GM12878 (cell line): Measurements from ENCODE around the gene UBE3B. TPM values are rescaled to one million over a fixed set of nuclear protein-coding genes. Genes with fewer than 3 reads are reported as not detected.

Experiments
- ATAC-seq: fragments of 200-7000 bp; cut with Tn5 transposase; 3 replicates; pipeline ENCODE4 v1.9.1; 2020; ENCODE audit warnings: mild to moderate bottlenecking, moderate library complexity
- BruUV-seq: library from RNA; stranded (reverse); fragments of 400-500 nt; replicated peaks from 2 replicates; lab custom pipeline; 2021; lab: Mats Ljungman, UMichigan
- CTCF ChIA-PET: fragments of 300-600 bp; sonication (Branson Sonifier 250); formaldehyde crosslinking; extraction: SDS; loops from one replicate; lab custom pipeline; 2021; ENCODE audit warnings: inconsistent platforms; lab: Yijun Ruan, JAX
- POLR2A ChIA-PET: fragments of 350-600 bp; formaldehyde crosslinking; extraction: SDS; loops from one replicate; lab custom pipeline; 2021; ENCODE audit warnings: inconsistent platforms; lab: Charles Lee
- RAD21 ChIA-PET: fragments of 300-600 bp; sonication (Branson Sonifier 250); formaldehyde crosslinking; loops from one replicate; lab custom pipeline; 2023; ENCODE audit warnings: antibody characterized with exemption; ENCODE audit not compliant: unreplicated experiment; lab: Charles Lee
- SMC1A ChIA-PET: fragments of 300-600 bp; sonication (Branson Sonifier 250); formaldehyde crosslinking; loops from one replicate; lab custom pipeline; 2023; ENCODE audit not compliant: unreplicated experiment, uncharacterized antibody; lab: Charles Lee
- DNase-seq: peaks from one replicate; pipeline ENCODE4 v3.0.0-alpha.2; 2011; ENCODE audit warnings: low read depth, low spot score
- FAIRE-seq: peaks from 3 replicates; lab custom pipeline; 2011; peaks lifted over from hg19 to GRCh38; lab: Jason Lieb, UNC
- H2AFZ ChIP-seq: 2 replicates; pipeline ENCODE4 v1.6.0; 2011; ENCODE audit warnings: low read depth, low read length, control low read depth; ENCODE audit not compliant: control insufficient read depth
- H3K27ac ChIP-seq: 2 replicates; pipeline ENCODE4 v1.5.1; 2011; ENCODE audit warnings: control low read depth; ENCODE audit not compliant: control insufficient read depth, insufficient read depth
- H3K27me3 ChIP-seq, 2 experiments: replicated peaks in 1 of 2; 2 replicates each; pipeline versions ENCODE4 v1.6.0 to v1.6.1; 2011; ENCODE audit warnings: low read length in 1 of 2; ENCODE audit not compliant: control insufficient read depth in 2 of 2, insufficient read depth in 2 of 2
- H3K36me3 ChIP-seq, 2 experiments: 2 replicates each; pipeline ENCODE4 v1.5.1; 2011; ENCODE audit warnings: low read length in 1 of 2; ENCODE audit not compliant: control insufficient read depth in 2 of 2, insufficient read depth in 2 of 2
- H3K4me1 ChIP-seq: 2 replicates; pipeline ENCODE4 v1.6.1; 2011; ENCODE audit warnings: mild to moderate bottlenecking, low read length, moderate library complexity, mixed read lengths; ENCODE audit not compliant: control insufficient read depth, insufficient read depth
- H3K4me2 ChIP-seq: 2 replicates; pipeline ENCODE4 v1.6.0; 2011; ENCODE audit warnings: control low read depth; ENCODE audit not compliant: control insufficient read depth, insufficient read depth
- H3K4me3 ChIP-seq: fragments of 200-600 bp; sonication (generic); 2 replicates; pipeline ENCODE4 v1.5.1; 2016
- H3K79me2 ChIP-seq: 2 replicates; pipeline ENCODE4 v1.6.0; 2011; ENCODE audit warnings: low read length; ENCODE audit not compliant: control insufficient read depth, insufficient read depth
- H3K9ac ChIP-seq: 2 replicates; pipeline ENCODE4 v1.8.0; 2011; ENCODE audit warnings: low read length, control low read depth, mixed read lengths; ENCODE audit not compliant: control insufficient read depth, insufficient read depth
- H3K9me3 ChIP-seq: replicated peaks from 3 replicates; pipeline ENCODE4 v1.5.1; 2011; ENCODE audit warnings: mild to moderate bottlenecking, low read length; ENCODE audit not compliant: control insufficient read depth, insufficient read depth
- H4K20me1 ChIP-seq: 2 replicates; pipeline ENCODE4 v1.6.0; 2011; ENCODE audit not compliant: control insufficient read depth, insufficient read depth
- BCL11A ChIP-seq: IDR thresholded peaks from 2 replicates; pipeline ENCODE4 v1.6.1; 2011; ENCODE audit warnings: low read depth, low read length
- CEBPB ChIP-seq, 2 experiments: fragments of 150-350 bp in 1 of 2; IDR thresholded peaks; 2 replicates each; pipeline ENCODE4 v1.6.1; 2012 to 2014; ENCODE audit warnings: low read depth in 2 of 2, low read length in 2 of 2, borderline replicate concordance in 1 of 2, inconsistent platforms in 1 of 2
- CHD4 ChIP-seq: fragments of 200-600 bp; sonication (generic); IDR thresholded peaks from 2 replicates; pipeline ENCODE4 v1.6.1; 2016; ENCODE audit warnings: mild to moderate bottlenecking
- CUX1 ChIP-seq: IDR thresholded peaks from 2 replicates; pipeline ENCODE4 v1.6.1; 2012; ENCODE audit warnings: improper control_type of control experiment, low read depth, low read length; ENCODE audit not compliant: insufficient replicate concordance
- FOXK2 ChIP-seq: fragments of 450-650 bp; IDR thresholded peaks from 2 replicates; pipeline ENCODE4 v1.6.1; 2017; ENCODE audit warnings: mild to moderate bottlenecking, moderate library complexity
- MEF2A ChIP-seq: IDR thresholded peaks from 2 replicates; pipeline ENCODE4 v1.6.1; 2011; ENCODE audit warnings: low read depth, mild to moderate bottlenecking, low read length, moderate library complexity; ENCODE audit not compliant: insufficient read depth
- NFIC ChIP-seq: IDR thresholded peaks from 2 replicates; pipeline ENCODE4 v1.6.1; 2012; ENCODE audit warnings: low read depth, mild to moderate bottlenecking, inconsistent platforms, low read length, moderate library complexity
- NR2F1 ChIP-seq: fragments of 450-650 bp; conservative IDR thresholded peaks from 2 replicates; pipeline ENCODE4 v1.6.1; 2017; ENCODE audit warnings: mild to moderate bottlenecking
- PML ChIP-seq: IDR thresholded peaks from 2 replicates; pipeline ENCODE4 v1.6.1; 2012; ENCODE audit warnings: low read length, inconsistent platforms
- POU2F2 ChIP-seq: IDR thresholded peaks from 3 replicates; pipeline ENCODE4 v1.6.1; 2011; ENCODE audit warnings: low read depth, mild to moderate bottlenecking, low read length, borderline replicate concordance
- ZNF217 ChIP-seq: fragments of 450-650 bp; IDR thresholded peaks from 2 replicates; pipeline ENCODE4 v1.6.1; 2017; ENCODE audit warnings: antibody characterized with exemption, mild to moderate bottlenecking
- WGBS: methylation state at CpG from one replicate; pipeline ENCODE4 v1.1.6; 2016; ENCODE audit warnings: low lambda C conversion rate; ENCODE audit not compliant: insufficient replicate concordance, insufficient coverage; ENCODE audit errors: missing lambda C conversion rate; 5-methylcytosine and 5-hydroxymethylcytosine counted together
- in situ Hi-C: fragments of 300-500 bp; cut with MboI; formaldehyde crosslinking; loops from 9 replicates; pipeline ENCODE4 v1.14.3; 2018; ENCODE audit warnings: mixed read lengths
- intact Hi-C: fragments of 100-400 bp; cut with micrococcal nuclease; formaldehyde crosslinking; loops from one replicate; pipeline ENCODE4 v1.14.2; 2022; ENCODE audit not compliant: unreplicated experiment
- polyA plus RNA-seq, 11 experiments: library from polyadenylated mRNA; depleted of rRNA in 4 of 11; unstranded in 6 of 11; stranded (reverse) in 5 of 11; fragments of >200 nt; fragmentation: Nextera tagmentation in 4 of 11; fragmentation: Illumina TruSeq in 1 of 11; extraction: Ambion mirVana in 4 of 11; extraction: Trizol in 1 of 11; gene quantifications; 1 replicate in 1 of 11; 2 replicates in 10 of 11; pipeline versions ENCODE4 v1.2.1 to v1.2.3, GENCODE V29; 2011 to 2016; ENCODE audit warnings: inconsistent platforms in 2 of 11, missing spikeins in 2 of 11, low read depth in 1 of 11
- total RNA-seq, 4 experiments: library from RNA; depleted of rRNA in 3 of 4; stranded (reverse); fragments of >200 nt in 3 of 4; fragmentation: Illumina TruSeq in 1 of 4; extraction: Trizol in 1 of 4; gene quantifications; 2 replicates each; pipeline versions ENCODE4 v1.2.1 to v1.2.3, GENCODE V29; 2013 to 2021
- TF ChIP-seq, protein P1 (sequence below): fragments of 450-650 bp; IDR thresholded peaks from 2 replicates; pipeline ENCODE4 v1.6.1; 2017; ENCODE audit warnings: mild to moderate bottlenecking

Gene UBE3B
- total and polyA plus RNA-seq, 10 of the 15 experiments (the other 5 are each of a cell fraction or from before 2014, with no cell fraction given): 7.4 to 25.3 (median 17.1) TPM

- Histone ChIP-seq H3K4me1 (no peaks in the 10 kb centered on the region), H4K20me1 (no peaks in the 10 kb centered on the region), H3K4me2 (no peak overlapping the region), H3K27me3 (no peaks in the 10 kb centered on the region), H2AFZ (no peak overlapping the region), H3K9me3 (no peaks in the 10 kb centered on the region), H3K4me3 (no peak overlapping the region), H3K27ac (no peak overlapping the region), H3K79me2 (no peaks in the 10 kb centered on the region), H3K9ac (no peak overlapping the region), H3K36me3 (peaks cover 0 to 2% of the 10 kb centered on the region in 2 experiments; a peak in 2 of 4 replicates)
- ATAC-seq (no peak), FAIRE-seq (no peak), DNase-seq (no peak)
- 89% methylated on average over 8 of the region's 8 CpGs for WGBS
- ChIA-PET CTCF (no interaction called here), RAD21 (no interaction called here), SMC1A (no interaction called here), POLR2A (no interaction called here)
- in situ Hi-C loops (no loop called here), intact Hi-C loops (no loop called here)
- TF ChIP-seq POU2F2: no peak
- no peak for TF ChIP-seq CEBPB (IDR thresholded peaks at IDR 0.05; ENCODE audit: borderline replicate concordance in 1 of 2, low read depth in 2 of 2, low read length in 2 of 2)
- no peak for TF ChIP-seq PML
- no peak for TF ChIP-seq BCL11A
- no peak for TF ChIP-seq MEF2A
- TF ChIP-seq ZNF217: no peak
- no peak for TF ChIP-seq NFIC
- no peak for TF ChIP-seq CUX1
- no peak for TF ChIP-seq FOXK2
- no peak for TF ChIP-seq CHD4
- TF ChIP-seq, protein P1, sequence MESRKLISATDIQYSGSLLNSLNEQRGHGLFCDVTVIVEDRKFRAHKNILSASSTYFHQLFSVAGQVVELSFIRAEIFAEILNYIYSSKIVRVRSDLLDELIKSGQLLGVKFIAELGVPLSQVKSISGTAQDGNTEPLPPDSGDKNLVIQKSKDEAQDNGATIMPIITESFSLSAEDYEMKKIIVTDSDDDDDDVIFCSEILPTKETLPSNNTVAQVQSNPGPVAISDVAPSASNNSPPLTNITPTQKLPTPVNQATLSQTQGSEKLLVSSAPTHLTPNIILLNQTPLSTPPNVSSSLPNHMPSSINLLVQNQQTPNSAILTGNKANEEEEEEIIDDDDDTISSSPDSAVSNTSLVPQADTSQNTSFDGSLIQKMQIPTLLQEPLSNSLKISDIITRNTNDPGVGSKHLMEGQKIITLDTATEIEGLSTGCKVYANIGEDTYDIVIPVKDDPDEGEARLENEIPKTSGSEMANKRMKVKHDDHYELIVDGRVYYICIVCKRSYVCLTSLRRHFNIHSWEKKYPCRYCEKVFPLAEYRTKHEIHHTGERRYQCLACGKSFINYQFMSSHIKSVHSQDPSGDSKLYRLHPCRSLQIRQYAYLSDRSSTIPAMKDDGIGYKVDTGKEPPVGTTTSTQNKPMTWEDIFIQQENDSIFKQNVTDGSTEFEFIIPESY: no peak
- no peak for TF ChIP-seq NR2F1
- no TSS peak for BruUV-seq
These were observed 50.2 kb downstream of the UBE3B start for GRCh38 chr12:109527489-109528123.
